Measurements from ENCODE around the gene KCNK16. TPM values are rescaled to one million over a fixed set of nuclear protein-coding genes. Genes with fewer than 3 reads are reported as not detected.

The KCNK16 gene
- polyA plus RNA-seq, 3 donors: not detected

DNA sequence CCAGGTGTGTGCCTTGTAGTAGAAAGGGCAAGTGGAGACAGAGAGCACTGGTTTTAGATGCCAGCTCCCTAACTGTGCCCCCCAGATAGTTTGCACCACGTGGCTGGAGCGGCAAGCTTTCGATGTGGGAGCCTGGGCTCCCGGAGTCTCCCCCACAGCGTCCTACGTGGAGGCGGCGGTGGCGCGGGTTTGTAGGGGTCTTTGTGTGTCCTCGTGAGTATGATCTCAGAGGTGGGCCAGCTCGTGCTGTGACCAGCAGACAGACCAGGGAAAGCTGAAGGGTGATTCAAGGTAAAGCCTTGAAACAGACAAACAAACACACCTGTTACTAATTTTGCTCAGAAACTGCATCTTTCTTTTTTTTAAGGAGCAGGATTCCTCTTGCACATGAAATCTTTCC is 5.6 kb upstream of the KCNK16 start:
- Mint-ChIP-seq H3K36me3 (no peaks in the 10 kb centered on the region), H3K27me3 (ENCODE audit: low read depth in 3 of 3) (peaks cover 15 to 23% (median 16%) of the 10 kb centered on the region in 3 donors), H3K9me3 (peaks cover 0 to 1% (median 0%) of the 10 kb centered on the region in 7 donors), H3K4me1 (peaks cover 21% of the 10 kb centered on the region), H3K27ac (no peak overlapping the region), H3K4me3 (no peak overlapping the region)
- Histone ChIP-seq H4K20me1 (ENCODE audit: insufficient read depth, low read length) (no peaks in the 10 kb centered on the region), H3K36me3 (replicated peaks in 1 of 2; ENCODE audit: control insufficient read depth in 1 of 2, insufficient read depth in 2 of 2, low read length in 2 of 2) (no peaks in the 10 kb centered on the region), H3K9ac (ENCODE audit: insufficient read depth, low read length, poor library complexity, severe bottlenecking) (no peak overlapping the region), H3K4me1 (ENCODE audit: control insufficient read depth in 1 of 2, insufficient read depth in 2 of 2, low read length in 2 of 2) (peaks cover 13% of the 10 kb centered on the region in 2 donors), H3K4me2 (replicated peaks; ENCODE audit: extremely low read depth, low read length, poor library complexity, severe bottlenecking) (no peak overlapping the region), H3K27ac (ENCODE audit: low read depth in 1 of 2, low read length in 2 of 2) (no peak overlapping the region), H3K27me3 (ENCODE audit: control insufficient read depth in 2 of 2, insufficient read depth in 2 of 2, low read length in 2 of 2) (peaks cover 0 to 8% of the 10 kb centered on the region in 2 donors), H3K4me3 (replicated peaks in 1 of 3; ENCODE audit: low read depth in 2 of 3, low read length in 3 of 3) (no peak overlapping the region), H2AFZ (ENCODE audit: insufficient read depth, low read depth, low read length, poor library complexity, severe bottlenecking) (no peak overlapping the region), H3K9me3 (replicated peaks in 1 of 2; ENCODE audit: control insufficient read depth in 1 of 2, insufficient read depth in 1 of 2, low read length in 2 of 2) (no peaks in the 10 kb centered on the region), H3K79me2 (ENCODE audit: insufficient read depth, low read length) (no peaks in the 10 kb centered on the region)
- intact Hi-C loops (cut with micrococcal nuclease): no loop called here
- no peak for DNase-seq
- WGBS (ENCODE audit: insufficient coverage): 95% methylated on average over 9 of the region's 12 CpGs
- TF ChIP-seq, protein P1, sequence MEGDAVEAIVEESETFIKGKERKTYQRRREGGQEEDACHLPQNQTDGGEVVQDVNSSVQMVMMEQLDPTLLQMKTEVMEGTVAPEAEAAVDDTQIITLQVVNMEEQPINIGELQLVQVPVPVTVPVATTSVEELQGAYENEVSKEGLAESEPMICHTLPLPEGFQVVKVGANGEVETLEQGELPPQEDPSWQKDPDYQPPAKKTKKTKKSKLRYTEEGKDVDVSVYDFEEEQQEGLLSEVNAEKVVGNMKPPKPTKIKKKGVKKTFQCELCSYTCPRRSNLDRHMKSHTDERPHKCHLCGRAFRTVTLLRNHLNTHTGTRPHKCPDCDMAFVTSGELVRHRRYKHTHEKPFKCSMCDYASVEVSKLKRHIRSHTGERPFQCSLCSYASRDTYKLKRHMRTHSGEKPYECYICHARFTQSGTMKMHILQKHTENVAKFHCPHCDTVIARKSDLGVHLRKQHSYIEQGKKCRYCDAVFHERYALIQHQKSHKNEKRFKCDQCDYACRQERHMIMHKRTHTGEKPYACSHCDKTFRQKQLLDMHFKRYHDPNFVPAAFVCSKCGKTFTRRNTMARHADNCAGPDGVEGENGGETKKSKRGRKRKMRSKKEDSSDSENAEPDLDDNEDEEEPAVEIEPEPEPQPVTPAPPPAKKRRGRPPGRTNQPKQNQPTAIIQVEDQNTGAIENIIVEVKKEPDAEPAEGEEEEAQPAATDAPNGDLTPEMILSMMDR (IDR thresholded peaks at IDR 0.05): no peak

DNA sequence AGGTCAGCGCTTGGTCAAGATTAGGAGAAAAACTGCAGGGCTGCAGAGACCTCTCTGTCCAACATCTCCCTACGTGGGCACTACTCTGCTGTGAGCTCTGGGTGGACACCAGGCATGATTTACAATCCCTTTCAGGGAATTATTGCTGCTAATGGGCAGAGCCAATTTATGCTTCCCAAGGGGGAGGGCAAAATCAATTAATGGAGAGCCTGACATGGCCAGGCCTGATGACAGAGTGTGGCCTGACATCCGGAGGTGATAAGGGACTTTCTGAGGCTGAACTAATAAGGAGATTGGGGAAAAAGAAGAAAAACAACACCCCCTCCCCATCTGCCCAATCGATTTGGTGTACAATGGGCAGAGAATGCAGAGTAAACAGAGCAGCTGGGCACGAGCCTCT is 5.0 kb upstream of the KCNK16 start:
- intact Hi-C loops (cut with micrococcal nuclease): no loop called here
- Histone ChIP-seq H3K9ac (ENCODE audit: insufficient read depth, low read length, poor library complexity, severe bottlenecking) (no peak overlapping the region), H3K27ac (ENCODE audit: low read depth in 1 of 2, low read length in 2 of 2) (no peak overlapping the region), H3K9me3 (replicated peaks in 1 of 2; ENCODE audit: control insufficient read depth in 1 of 2, insufficient read depth in 1 of 2, low read length in 2 of 2) (no peaks in the 10 kb centered on the region), H3K4me1 (ENCODE audit: control insufficient read depth in 1 of 2, insufficient read depth in 2 of 2, low read length in 2 of 2) (peaks cover 13% of the 10 kb centered on the region in 2 donors), H3K27me3 (ENCODE audit: control insufficient read depth in 2 of 2, insufficient read depth in 2 of 2, low read length in 2 of 2) (peaks cover 0 to 3% of the 10 kb centered on the region in 2 donors), H4K20me1 (ENCODE audit: insufficient read depth, low read length) (no peaks in the 10 kb centered on the region), H2AFZ (ENCODE audit: insufficient read depth, low read depth, low read length, poor library complexity, severe bottlenecking) (no peak overlapping the region), H3K36me3 (replicated peaks in 1 of 2; ENCODE audit: control insufficient read depth in 1 of 2, insufficient read depth in 2 of 2, low read length in 2 of 2) (no peaks in the 10 kb centered on the region), H3K79me2 (ENCODE audit: insufficient read depth, low read length) (no peaks in the 10 kb centered on the region), H3K4me2 (replicated peaks; ENCODE audit: extremely low read depth, low read length, poor library complexity, severe bottlenecking) (no peak overlapping the region), H3K4me3 (replicated peaks in 1 of 3; ENCODE audit: low read depth in 2 of 3, low read length in 3 of 3) (no peak overlapping the region)
- Mint-ChIP-seq H3K27ac (no peak overlapping the region), H3K4me3 (no peak overlapping the region), H3K9me3 (peaks cover 0 to 1% (median 0%) of the 10 kb centered on the region in 7 donors), H3K27me3 (ENCODE audit: low read depth in 3 of 3) (peaks cover 10 to 21% (median 13%) of the 10 kb centered on the region in 3 donors), H3K36me3 (no peaks in the 10 kb centered on the region), H3K4me1 (peaks cover 19% of the 10 kb centered on the region)
- no peak for DNase-seq
- 83% methylated on average over 1 of the region's 5 CpGs for WGBS (ENCODE audit: insufficient coverage)
- TF ChIP-seq, protein P1 (IDR thresholded peaks at IDR 0.05): no peak
